Midbrain (tissue), 1 donor: Measurements from ENCODE around the gene PAN2.
"Not testable (repeated sequence)": the region's sequence is repeated elsewhere in the genome, so short reads cannot be mapped to it uniquely, and the experiment has no call there.

Experiments used
- DNase-seq: peaks from one replicate; lab custom pipeline; 2025; lab: John Stamatoyannopoulos, UW

PAN2 gene

GRCh38 chr12:56272468-56272867 lies 61.3 kb downstream of the PAN2 start:
- not testable (repeated sequence) for DNase-seq

DNA sequence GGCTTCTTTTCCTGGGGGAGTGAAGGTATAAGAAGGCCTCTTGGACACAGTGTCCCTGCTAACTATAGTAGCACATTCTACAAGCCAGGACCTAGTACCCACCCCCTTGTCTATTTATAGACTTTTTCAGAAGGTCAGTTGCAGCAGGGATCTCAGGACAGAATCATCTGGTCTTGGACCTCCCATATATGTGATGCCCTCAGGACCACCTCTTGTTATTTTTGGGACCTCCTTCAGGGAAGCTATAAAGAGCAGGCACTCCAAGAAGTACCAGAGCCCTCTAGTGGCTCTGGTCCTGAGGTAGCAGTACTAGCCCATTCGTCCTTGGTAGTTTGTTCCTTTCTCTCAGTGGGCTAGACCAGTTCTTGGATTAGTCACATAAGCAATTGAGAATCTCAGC lies 62.8 kb downstream of the PAN2 start:
- DNase-seq = no peak

DNA sequence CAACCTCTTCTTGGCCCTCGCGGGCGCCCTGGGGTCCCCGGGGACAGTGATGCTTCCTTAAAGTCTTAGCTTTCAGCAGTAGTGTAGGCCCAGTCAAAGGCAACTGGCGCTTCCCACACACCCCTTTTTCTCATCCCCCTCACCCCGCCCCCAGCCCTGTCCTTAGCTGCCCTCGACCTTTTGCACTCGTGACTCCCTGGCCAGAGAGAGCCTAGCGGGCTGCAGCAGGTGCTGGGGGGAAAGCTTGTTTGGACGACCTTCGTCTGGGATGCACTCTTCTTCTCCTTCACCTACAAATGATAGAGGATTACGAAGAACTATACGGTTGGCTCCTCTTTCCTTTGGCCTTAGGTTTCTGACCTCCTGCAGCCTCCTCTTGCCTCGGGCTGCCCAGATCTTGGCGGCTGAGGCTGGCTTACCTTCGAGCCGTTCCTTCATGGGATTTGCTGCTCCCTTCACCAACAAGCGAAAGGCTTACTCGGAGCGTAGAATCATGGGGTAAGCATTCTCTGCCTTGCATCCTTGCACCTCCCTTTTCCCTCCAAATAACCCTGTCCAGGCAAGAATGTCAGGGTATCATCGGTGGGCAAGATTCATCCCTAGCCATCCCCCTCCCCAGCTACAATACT lies 66.2 kb downstream of the PAN2 start:
- DNase-seq = no peak

GRCh38 chr12:56266693-56267442 lies 66.9 kb downstream of the PAN2 start, which contains the start of gene COQ10A:
TSS of gene COQ10A (plus strand) at chr12:56266942. CDS start at chr12:56267119, 177 bp downstream.
- peak; percentile 85 for DNase-seq
